GM21447 (cell line): ENCODE measurements around the gene MASP2.
"Not testable (repeated sequence)": the region's sequence is repeated elsewhere in the genome, so short reads cannot be mapped to it uniquely, and the experiment has no call there.

Source experiments
- ATAC-seq: cut with Tn5 transposase; IDR thresholded peaks from one replicate; pipeline ENCODE4 v1.9.1; 2021; ENCODE audit not compliant: unreplicated experiment

The MASP2 gene

GRCh38 chr1:10992004-10992403 is 55.0 kb downstream of the MASP2 start:
- ATAC-seq = not testable (repeated sequence)

DNA sequence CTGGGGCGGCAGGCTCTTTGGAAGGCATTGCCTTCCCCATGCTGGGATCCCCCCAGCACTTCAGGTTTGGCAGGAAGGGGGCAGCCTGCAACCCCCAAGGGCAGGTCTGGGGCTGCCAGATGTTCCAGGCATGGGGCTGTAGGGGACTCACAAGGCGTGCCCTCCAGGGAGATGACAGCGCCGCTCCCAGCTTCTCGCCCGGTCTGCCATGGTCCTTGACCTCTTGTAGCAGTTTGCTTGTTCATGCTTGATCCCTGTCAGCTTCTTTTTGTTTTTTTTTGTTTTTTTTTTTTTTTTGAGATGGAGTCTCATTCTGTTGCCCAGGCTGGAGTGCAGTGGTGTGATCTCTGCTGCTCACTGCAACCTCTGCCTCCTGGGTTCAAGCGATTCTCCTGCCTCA is 56.2 kb downstream of the MASP2 start:
- no peak for ATAC-seq

DNA sequence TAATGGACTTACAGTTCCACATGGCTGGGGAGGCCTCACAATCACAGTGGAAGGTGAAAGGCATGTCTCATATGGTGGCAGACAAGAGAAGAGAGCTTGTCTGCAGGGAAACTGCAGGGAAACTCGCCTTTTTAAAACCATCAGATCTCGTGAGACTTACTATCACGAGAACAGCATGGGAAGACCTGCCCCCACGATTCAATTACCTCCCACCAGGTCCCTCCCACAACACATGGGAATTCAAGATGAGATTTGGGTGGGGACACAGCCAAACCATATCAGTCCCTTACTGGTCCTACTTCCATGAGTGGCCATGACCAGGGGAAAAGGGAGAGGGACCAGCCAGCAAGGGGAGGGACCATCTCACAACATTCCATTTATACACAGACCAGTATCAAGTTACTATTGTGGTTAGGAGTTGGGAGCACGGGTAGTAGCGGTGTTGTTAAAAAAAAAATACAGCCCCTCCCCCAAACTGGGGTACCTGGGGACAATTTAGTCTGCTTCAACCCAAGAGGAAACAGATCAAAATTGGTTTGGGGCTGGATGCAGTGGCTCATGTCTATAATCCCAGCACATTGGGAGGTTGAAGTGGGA is 57.0 kb downstream of the MASP2 start:
- ATAC-seq = not testable (repeated sequence)

DNA sequence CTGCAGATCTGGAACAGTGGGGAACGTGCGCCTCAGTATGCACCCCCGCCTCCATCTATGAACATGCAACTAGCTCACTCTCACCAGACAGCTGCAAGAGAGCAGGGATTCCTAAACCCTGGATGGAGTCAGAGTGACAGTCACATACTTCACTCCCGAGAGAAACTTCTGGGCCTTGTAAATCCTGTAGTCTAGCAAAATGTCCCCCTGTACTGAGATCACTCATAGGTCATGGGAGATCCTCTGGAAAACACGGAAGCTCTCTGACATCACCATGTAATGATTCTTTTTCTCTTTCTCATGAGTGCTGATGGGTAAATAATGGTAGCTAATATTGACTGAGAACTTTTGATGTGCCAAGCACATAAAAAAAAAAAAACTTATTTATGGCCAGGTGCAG is 57.9 kb downstream of the MASP2 start:
- ATAC-seq = no peak

GRCh38 chr1:10987840-10988417 is 59.1 kb downstream of the MASP2 start:
- no peak for ATAC-seq

DNA sequence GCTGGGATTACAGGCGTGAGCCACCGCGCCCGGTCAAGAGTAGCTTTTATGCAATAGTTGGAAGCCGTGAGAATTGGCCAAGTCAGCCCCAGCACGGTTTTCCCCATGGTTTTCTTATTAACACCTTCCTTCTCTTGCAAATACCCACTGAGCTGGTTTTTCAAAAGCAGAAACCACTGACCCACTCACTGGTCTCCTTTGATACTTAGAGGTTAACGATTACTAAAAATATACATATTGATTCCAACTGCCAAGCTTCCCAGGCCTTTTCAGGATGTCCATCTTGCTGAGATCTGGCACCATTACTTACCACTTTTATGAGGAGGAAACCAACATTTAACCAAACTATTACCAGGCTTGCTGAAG is 60.5 kb downstream of the MASP2 start:
- ATAC-seq = no peak

DNA sequence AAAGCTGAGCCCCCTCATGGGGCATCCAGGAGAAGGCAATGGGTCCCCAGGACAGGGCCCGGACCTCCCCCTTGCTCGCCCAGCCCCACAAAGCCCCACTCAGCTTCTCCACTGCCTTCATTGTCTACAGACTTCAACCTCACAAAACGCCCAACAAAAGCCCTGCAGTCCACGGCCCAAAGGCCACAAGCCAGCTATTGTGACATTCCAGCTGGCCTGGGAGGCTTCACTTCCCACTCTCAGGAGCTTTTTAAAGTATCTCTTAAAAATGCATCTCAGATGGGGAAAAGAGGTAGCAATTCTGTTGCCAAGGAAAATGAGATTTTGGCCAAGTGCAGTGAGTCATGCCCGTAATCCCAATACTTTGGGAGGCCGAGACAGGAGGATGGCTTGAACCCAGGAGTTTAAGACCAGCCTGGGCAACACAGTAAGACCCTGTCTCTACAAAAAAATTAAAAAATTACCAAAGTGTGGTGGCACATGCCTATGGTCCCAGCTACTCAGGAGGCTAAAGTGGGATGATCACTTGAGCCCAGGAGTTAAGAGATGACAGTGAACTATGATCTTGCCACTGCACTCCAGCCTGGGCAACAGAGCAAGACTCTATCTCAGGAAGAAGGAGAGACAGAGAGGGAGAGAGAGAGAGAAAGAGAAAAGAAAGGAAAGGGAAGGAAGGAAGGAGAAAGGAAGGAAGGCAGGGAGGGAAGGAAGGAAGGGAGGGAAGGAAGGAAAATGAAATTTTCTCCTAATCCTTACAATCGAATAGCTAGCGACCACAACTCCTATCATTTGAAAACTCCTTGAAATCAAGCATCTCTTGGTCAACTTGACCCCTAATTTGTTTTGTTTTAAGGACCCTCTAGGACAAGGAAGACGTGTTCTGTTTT is 66.0 kb downstream of the MASP2 start:
- ATAC-seq = no peak

- no peak for ATAC-seq
These were observed 66.9 kb downstream of the MASP2 start for GRCh38 chr1:10980094-10980577.

DNA sequence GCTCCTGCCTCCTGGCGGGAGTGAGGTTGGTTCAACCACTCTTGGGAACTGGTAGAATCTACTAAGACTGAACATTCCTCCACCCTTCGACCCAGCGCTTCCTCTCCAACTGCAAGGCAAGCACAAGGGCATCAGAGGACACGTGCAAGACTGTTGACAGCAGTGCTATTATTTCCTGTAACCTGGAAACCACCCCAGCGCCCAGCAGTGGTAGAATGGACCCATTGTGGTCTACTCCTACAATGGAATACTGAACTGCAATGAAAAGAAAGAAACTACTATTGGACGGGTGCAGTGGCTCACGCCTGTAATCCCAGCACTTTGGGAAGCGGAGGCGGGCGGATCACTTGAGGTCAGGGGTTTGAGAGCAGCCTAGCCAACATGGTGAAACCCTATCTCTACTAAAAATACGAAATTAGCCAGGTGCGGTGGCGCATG is 67.5 kb downstream of the MASP2 start:
- no peak for ATAC-seq

DNA sequence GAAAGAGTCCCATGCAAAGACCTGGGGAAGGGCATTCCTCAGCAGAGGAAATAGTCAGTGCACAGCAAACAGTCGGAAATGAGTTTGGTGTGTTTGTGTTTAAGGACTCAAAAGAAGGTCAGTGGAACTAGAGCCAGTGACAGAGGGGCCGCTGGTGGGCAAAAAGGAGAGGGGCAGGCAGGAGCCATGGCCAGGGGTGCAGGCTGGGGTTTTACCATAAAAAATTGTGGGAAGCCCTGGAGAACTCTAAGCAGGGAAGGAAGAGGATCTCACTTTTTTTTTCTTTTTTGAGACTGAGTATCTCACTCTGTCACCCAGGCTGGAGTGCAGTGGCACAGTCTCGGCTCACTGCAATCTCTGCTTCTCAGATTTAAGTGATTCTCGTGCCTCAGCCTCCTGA is 68.3 kb downstream of the MASP2 start:
- ATAC-seq = no peak
